NB4 (cell line): Measurements from ENCODE around the gene SLC16A3.

ENCODE experiments used
- MYC ChIP-seq: IDR thresholded peaks from 2 replicates; pipeline ENCODE4 v1.6.1; 2011; ENCODE audit warnings: low read depth, low read length
- TF ChIP-seq, protein P1 (sequence below): IDR thresholded peaks from one replicate; pipeline ENCODE4 v1.5.1; 2012; ENCODE audit warnings: low read depth, low read length
- TF ChIP-seq, protein P2 (sequence below): IDR thresholded peaks from 2 replicates; pipeline ENCODE4 v1.6.1; 2011; ENCODE audit warnings: low read depth, low read length

DNA sequence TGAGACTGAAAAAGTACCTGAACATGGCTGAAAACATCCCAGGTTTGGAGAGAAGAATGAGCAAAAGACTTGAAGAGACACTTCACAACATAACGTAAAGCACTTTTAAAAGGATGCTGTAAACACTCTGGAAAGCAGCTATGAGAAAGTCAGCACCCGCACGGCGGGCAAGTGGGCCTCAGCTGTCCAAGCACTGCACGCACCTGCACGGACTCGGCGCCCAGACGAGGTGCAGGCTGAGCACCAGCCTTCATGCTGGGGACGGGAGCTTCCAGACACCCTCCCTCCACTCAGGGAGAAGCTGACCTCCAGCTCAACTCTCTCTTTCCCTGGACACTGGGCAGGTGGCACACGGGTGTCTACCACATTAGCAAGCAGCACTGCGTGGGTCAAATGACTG lies 29.3 kb upstream of the SLC16A3 start:
- TF ChIP-seq, protein P1, sequence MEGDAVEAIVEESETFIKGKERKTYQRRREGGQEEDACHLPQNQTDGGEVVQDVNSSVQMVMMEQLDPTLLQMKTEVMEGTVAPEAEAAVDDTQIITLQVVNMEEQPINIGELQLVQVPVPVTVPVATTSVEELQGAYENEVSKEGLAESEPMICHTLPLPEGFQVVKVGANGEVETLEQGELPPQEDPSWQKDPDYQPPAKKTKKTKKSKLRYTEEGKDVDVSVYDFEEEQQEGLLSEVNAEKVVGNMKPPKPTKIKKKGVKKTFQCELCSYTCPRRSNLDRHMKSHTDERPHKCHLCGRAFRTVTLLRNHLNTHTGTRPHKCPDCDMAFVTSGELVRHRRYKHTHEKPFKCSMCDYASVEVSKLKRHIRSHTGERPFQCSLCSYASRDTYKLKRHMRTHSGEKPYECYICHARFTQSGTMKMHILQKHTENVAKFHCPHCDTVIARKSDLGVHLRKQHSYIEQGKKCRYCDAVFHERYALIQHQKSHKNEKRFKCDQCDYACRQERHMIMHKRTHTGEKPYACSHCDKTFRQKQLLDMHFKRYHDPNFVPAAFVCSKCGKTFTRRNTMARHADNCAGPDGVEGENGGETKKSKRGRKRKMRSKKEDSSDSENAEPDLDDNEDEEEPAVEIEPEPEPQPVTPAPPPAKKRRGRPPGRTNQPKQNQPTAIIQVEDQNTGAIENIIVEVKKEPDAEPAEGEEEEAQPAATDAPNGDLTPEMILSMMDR = no peak
- TF ChIP-seq, protein P2, sequence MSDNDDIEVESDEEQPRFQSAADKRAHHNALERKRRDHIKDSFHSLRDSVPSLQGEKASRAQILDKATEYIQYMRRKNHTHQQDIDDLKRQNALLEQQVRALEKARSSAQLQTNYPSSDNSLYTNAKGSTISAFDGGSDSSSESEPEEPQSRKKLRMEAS = no peak
- no peak for TF ChIP-seq MYC
